GM12878 (cell line): Measurements from ENCODE around the gene KIF25. TPM values are rescaled to one million over a fixed set of nuclear protein-coding genes. Genes with fewer than 3 reads are reported as not detected.

Experiments
- ATAC-seq: fragments of 200-7000 bp; cut with Tn5 transposase; 3 replicates; pipeline ENCODE4 v1.9.1; 2020; ENCODE audit warnings: mild to moderate bottlenecking, moderate library complexity
- BruUV-seq: library from RNA; stranded (reverse); fragments of 400-500 nt; replicated peaks from 2 replicates; lab custom pipeline; 2021; lab: Mats Ljungman, UMichigan
- CTCF ChIA-PET: fragments of 300-600 bp; sonication (Branson Sonifier 250); formaldehyde crosslinking; extraction: SDS; loops from one replicate; lab custom pipeline; 2021; ENCODE audit warnings: inconsistent platforms; lab: Yijun Ruan, JAX
- POLR2A ChIA-PET: fragments of 350-600 bp; formaldehyde crosslinking; extraction: SDS; loops from one replicate; lab custom pipeline; 2021; ENCODE audit warnings: inconsistent platforms; lab: Charles Lee
- RAD21 ChIA-PET: fragments of 300-600 bp; sonication (Branson Sonifier 250); formaldehyde crosslinking; loops from one replicate; lab custom pipeline; 2023; ENCODE audit warnings: antibody characterized with exemption; ENCODE audit not compliant: unreplicated experiment; lab: Charles Lee
- SMC1A ChIA-PET: fragments of 300-600 bp; sonication (Branson Sonifier 250); formaldehyde crosslinking; loops from one replicate; lab custom pipeline; 2023; ENCODE audit not compliant: unreplicated experiment, uncharacterized antibody; lab: Charles Lee
- DNase-seq: peaks from one replicate; pipeline ENCODE4 v3.0.0-alpha.2; 2011; ENCODE audit warnings: low read depth, low spot score
- FAIRE-seq: peaks from 3 replicates; lab custom pipeline; 2011; peaks lifted over from hg19 to GRCh38; lab: Jason Lieb, UNC
- H2AFZ ChIP-seq: 2 replicates; pipeline ENCODE4 v1.6.0; 2011; ENCODE audit warnings: low read depth, low read length, control low read depth; ENCODE audit not compliant: control insufficient read depth
- H3K27ac ChIP-seq: 2 replicates; pipeline ENCODE4 v1.5.1; 2011; ENCODE audit warnings: control low read depth; ENCODE audit not compliant: control insufficient read depth, insufficient read depth
- H3K27me3 ChIP-seq, 2 experiments: replicated peaks in 1 of 2; 2 replicates each; pipeline versions ENCODE4 v1.6.0 to v1.6.1; 2011; ENCODE audit warnings: low read length in 1 of 2; ENCODE audit not compliant: control insufficient read depth in 2 of 2, insufficient read depth in 2 of 2
- H3K36me3 ChIP-seq, 2 experiments: 2 replicates each; pipeline ENCODE4 v1.5.1; 2011; ENCODE audit warnings: low read length in 1 of 2; ENCODE audit not compliant: control insufficient read depth in 2 of 2, insufficient read depth in 2 of 2
- H3K4me1 ChIP-seq: 2 replicates; pipeline ENCODE4 v1.6.1; 2011; ENCODE audit warnings: mild to moderate bottlenecking, low read length, moderate library complexity, mixed read lengths; ENCODE audit not compliant: control insufficient read depth, insufficient read depth
- H3K4me2 ChIP-seq: 2 replicates; pipeline ENCODE4 v1.6.0; 2011; ENCODE audit warnings: control low read depth; ENCODE audit not compliant: control insufficient read depth, insufficient read depth
- H3K4me3 ChIP-seq: fragments of 200-600 bp; sonication (generic); 2 replicates; pipeline ENCODE4 v1.5.1; 2016
- H3K79me2 ChIP-seq: 2 replicates; pipeline ENCODE4 v1.6.0; 2011; ENCODE audit warnings: low read length; ENCODE audit not compliant: control insufficient read depth, insufficient read depth
- H3K9ac ChIP-seq: 2 replicates; pipeline ENCODE4 v1.8.0; 2011; ENCODE audit warnings: low read length, control low read depth, mixed read lengths; ENCODE audit not compliant: control insufficient read depth, insufficient read depth
- H3K9me3 ChIP-seq: replicated peaks from 3 replicates; pipeline ENCODE4 v1.5.1; 2011; ENCODE audit warnings: mild to moderate bottlenecking, low read length; ENCODE audit not compliant: control insufficient read depth, insufficient read depth
- H4K20me1 ChIP-seq: 2 replicates; pipeline ENCODE4 v1.6.0; 2011; ENCODE audit not compliant: control insufficient read depth, insufficient read depth
- CBX3 ChIP-seq: fragments of 200-600 bp; sonication (generic); IDR thresholded peaks from 2 replicates; pipeline ENCODE4 v1.6.1; 2016; ENCODE audit warnings: low read depth, borderline replicate concordance
- E2F4 ChIP-seq: IDR thresholded peaks from 2 replicates; pipeline ENCODE4 v1.6.1; 2012; ENCODE audit warnings: low read depth, low read length, improper control_type of control experiment
- E2F8 ChIP-seq: fragments of 450-650 bp; IDR thresholded peaks from 2 replicates; pipeline ENCODE4 v1.6.1; 2018; ENCODE audit warnings: mild to moderate bottlenecking, low read depth, moderate library complexity; ENCODE audit not compliant: partially characterized antibody
- ETV6 ChIP-seq, 2 experiments: fragments of 450-650 bp in 1 of 2; IDR thresholded peaks in 1 of 2; conservative IDR thresholded peaks in 1 of 2; 2 replicates each; pipeline ENCODE4 v1.6.1; 2014; ENCODE audit warnings: antibody characterized with exemption in 1 of 2, borderline replicate concordance in 1 of 2, low read depth in 1 of 2, mild to moderate bottlenecking in 1 of 2, moderate library complexity in 1 of 2
- FOS ChIP-seq: IDR thresholded peaks from 3 replicates; pipeline ENCODE4 v1.6.1; 2011; ENCODE audit warnings: borderline replicate concordance; ENCODE audit not compliant: insufficient read length; ENCODE audit errors: extremely low read depth
- IRF4 ChIP-seq: IDR thresholded peaks from 2 replicates; pipeline ENCODE4 v1.6.1; 2011; ENCODE audit warnings: low read depth, low read length
- NR2C1 ChIP-seq: fragments of 450-650 bp; IDR thresholded peaks from 2 replicates; pipeline ENCODE4 v1.6.1; 2017; ENCODE audit warnings: antibody characterized with exemption, mild to moderate bottlenecking, moderate library complexity
- POLR2A ChIP-seq: IDR thresholded peaks from 2 replicates; pipeline ENCODE4 v1.6.1; 2011; ENCODE audit warnings: low read depth, mild to moderate bottlenecking, low read length
- POLR2AphosphoS5 ChIP-seq: IDR thresholded peaks from 2 replicates; pipeline ENCODE4 v1.6.1; 2011; ENCODE audit warnings: mild to moderate bottlenecking, low read length, inconsistent platforms
- STAT1 ChIP-seq: fragments of 450-650 bp; conservative IDR thresholded peaks from 2 replicates; pipeline ENCODE4 v1.6.1; 2014; ENCODE audit warnings: antibody characterized with exemption, mild to moderate bottlenecking
- ZBED1 ChIP-seq: IDR thresholded peaks from 2 replicates; pipeline ENCODE4 v1.6.1; 2016; ENCODE audit warnings: borderline replicate concordance
- ZSCAN29 ChIP-seq: fragments of 450-650 bp; IDR thresholded peaks from 2 replicates; pipeline ENCODE4 v1.6.1; 2017; ENCODE audit warnings: mild to moderate bottlenecking, moderate library complexity
- WGBS: methylation state at CpG from one replicate; pipeline ENCODE4 v1.1.6; 2016; ENCODE audit warnings: low lambda C conversion rate; ENCODE audit not compliant: insufficient replicate concordance, insufficient coverage; ENCODE audit errors: missing lambda C conversion rate; 5-methylcytosine and 5-hydroxymethylcytosine counted together
- in situ Hi-C: fragments of 300-500 bp; cut with MboI; formaldehyde crosslinking; loops from 9 replicates; pipeline ENCODE4 v1.14.3; 2018; ENCODE audit warnings: mixed read lengths
- intact Hi-C: fragments of 100-400 bp; cut with micrococcal nuclease; formaldehyde crosslinking; loops from one replicate; pipeline ENCODE4 v1.14.2; 2022; ENCODE audit not compliant: unreplicated experiment
- polyA plus RNA-seq, 11 experiments: library from polyadenylated mRNA; depleted of rRNA in 4 of 11; unstranded in 6 of 11; stranded (reverse) in 5 of 11; fragments of >200 nt; fragmentation: Nextera tagmentation in 4 of 11; fragmentation: Illumina TruSeq in 1 of 11; extraction: Ambion mirVana in 4 of 11; extraction: Trizol in 1 of 11; gene quantifications; 1 replicate in 1 of 11; 2 replicates in 10 of 11; pipeline versions ENCODE4 v1.2.1 to v1.2.3, GENCODE V29; 2011 to 2016; ENCODE audit warnings: inconsistent platforms in 2 of 11, missing spikeins in 2 of 11, low read depth in 1 of 11
- total RNA-seq, 4 experiments: library from RNA; depleted of rRNA in 3 of 4; stranded (reverse); fragments of >200 nt in 3 of 4; fragmentation: Illumina TruSeq in 1 of 4; extraction: Trizol in 1 of 4; gene quantifications; 2 replicates each; pipeline versions ENCODE4 v1.2.1 to v1.2.3, GENCODE V29; 2013 to 2021
- TF ChIP-seq, protein P1 (sequence below): fragments of 450-650 bp; IDR thresholded peaks from 2 replicates; pipeline ENCODE4 v1.6.1; 2016; ENCODE audit warnings: mild to moderate bottlenecking, moderate library complexity, borderline replicate concordance

The KIF25 gene
- total and polyA plus RNA-seq, 10 of the 15 experiments (the other 5 are each of a cell fraction or from before 2014, with no cell fraction given) = not detected

- WGBS = 50% methylated on average over 11 of the region's 11 CpGs
Measured at GRCh38 chr6:168093634-168094033, 96.2 kb downstream of the KIF25 start.

More at GRCh38 chr6:168093634-168094033, 96.2 kb downstream of the KIF25 start:
- H3K9ac ChIP-seq = no peak overlapping the region
- no TSS peak for BruUV-seq
- FAIRE-seq (no peak), ATAC-seq (no peak), DNase-seq (no peak)
- H3K27me3 ChIP-seq = no peaks in the 10 kb centered on the region
- no peak overlapping the region for H3K4me3 ChIP-seq
- H3K79me2 ChIP-seq = no peaks in the 10 kb centered on the region
- H4K20me1 ChIP-seq = no peaks in the 10 kb centered on the region
- ChIA-PET RAD21 (no interaction called here), POLR2A (no interaction called here), CTCF (no interaction called here), SMC1A (no interaction called here)
- in situ Hi-C loops = no loop called here
- no peaks in the 10 kb centered on the region for H3K36me3 ChIP-seq
- H3K9me3 ChIP-seq = no peaks in the 10 kb centered on the region; the same call in 2 of the 3 replicates
- no peak overlapping the region for H3K27ac ChIP-seq
- intact Hi-C loops = no loop called here
- H3K4me2 ChIP-seq = no peak overlapping the region
- TF ChIP-seq ZSCAN29 = no peak
- no peak for TF ChIP-seq E2F4
- TF ChIP-seq, protein P1, sequence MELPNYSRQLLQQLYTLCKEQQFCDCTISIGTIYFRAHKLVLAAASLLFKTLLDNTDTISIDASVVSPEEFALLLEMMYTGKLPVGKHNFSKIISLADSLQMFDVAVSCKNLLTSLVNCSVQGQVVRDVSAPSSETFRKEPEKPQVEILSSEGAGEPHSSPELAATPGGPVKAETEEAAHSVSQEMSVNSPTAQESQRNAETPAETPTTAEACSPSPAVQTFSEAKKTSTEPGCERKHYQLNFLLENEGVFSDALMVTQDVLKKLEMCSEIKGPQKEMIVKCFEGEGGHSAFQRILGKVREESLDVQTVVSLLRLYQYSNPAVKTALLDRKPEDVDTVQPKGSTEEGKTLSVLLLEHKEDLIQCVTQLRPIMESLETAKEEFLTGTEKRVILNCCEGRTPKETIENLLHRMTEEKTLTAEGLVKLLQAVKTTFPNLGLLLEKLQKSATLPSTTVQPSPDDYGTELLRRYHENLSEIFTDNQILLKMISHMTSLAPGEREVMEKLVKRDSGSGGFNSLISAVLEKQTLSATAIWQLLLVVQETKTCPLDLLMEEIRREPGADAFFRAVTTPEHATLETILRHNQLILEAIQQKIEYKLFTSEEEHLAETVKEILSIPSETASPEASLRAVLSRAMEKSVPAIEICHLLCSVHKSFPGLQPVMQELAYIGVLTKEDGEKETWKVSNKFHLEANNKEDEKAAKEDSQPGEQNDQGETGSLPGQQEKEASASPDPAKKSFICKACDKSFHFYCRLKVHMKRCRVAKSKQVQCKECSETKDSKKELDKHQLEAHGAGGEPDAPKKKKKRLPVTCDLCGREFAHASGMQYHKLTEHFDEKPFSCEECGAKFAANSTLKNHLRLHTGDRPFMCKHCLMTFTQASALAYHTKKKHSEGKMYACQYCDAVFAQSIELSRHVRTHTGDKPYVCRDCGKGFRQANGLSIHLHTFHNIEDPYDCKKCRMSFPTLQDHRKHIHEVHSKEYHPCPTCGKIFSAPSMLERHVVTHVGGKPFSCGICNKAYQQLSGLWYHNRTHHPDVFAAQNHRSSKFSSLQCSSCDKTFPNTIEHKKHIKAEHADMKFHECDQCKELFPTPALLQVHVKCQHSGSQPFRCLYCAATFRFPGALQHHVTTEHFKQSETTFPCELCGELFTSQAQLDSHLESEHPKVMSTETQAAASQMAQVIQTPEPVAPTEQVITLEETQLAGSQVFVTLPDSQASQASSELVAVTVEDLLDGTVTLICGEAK = no peak
- TF ChIP-seq POLR2A = no peak
- no peak for TF ChIP-seq POLR2AphosphoS5
- TF ChIP-seq IRF4 = no peak
- no peak for TF ChIP-seq E2F8
- TF ChIP-seq ZBED1 = no peak
- no peak for TF ChIP-seq FOS
- TF ChIP-seq CBX3 = no peak
- no peak for TF ChIP-seq NR2C1
- TF ChIP-seq ETV6 (conservative IDR thresholded peaks at IDR 0.05 in 1 of 2, IDR thresholded peaks at IDR 0.05 in 1 of 2; ENCODE audit: borderline replicate concordance in 1 of 2, low read depth in 1 of 2) = no peak
- no peak for TF ChIP-seq STAT1
- H3K4me1 ChIP-seq = no peaks in the 10 kb centered on the region
- H2AFZ ChIP-seq = no peak overlapping the region
